HCT116 (cell line): Measurements from ENCODE around the gene PDE6B. TPM values are rescaled to one million over a fixed set of nuclear protein-coding genes. Genes with fewer than 3 reads are reported as not detected.

Experiments
- ATAC-seq: fragments of 200-7000 bp; cut with Tn5 transposase; 2 replicates; pipeline ENCODE4 v1.9.1; 2020; ENCODE audit warnings: mild to moderate bottlenecking, moderate library complexity
- BruUV-seq: library from RNA; stranded (reverse); fragments of 400-500 nt; replicated peaks from 2 replicates; lab custom pipeline; 2021; lab: Mats Ljungman, UMichigan
- CTCF ChIA-PET: fragments of 300-600 bp; sonication (Branson Sonifier 250); formaldehyde crosslinking; loops from one replicate; lab custom pipeline; 2021; ENCODE audit warnings: antibody characterized with exemption; lab: Charles Lee
- POLR2A ChIA-PET: fragments of 300-600, 350-600 bp; sonication (Branson Sonifier 250); formaldehyde crosslinking; loops from one replicate; lab custom pipeline; 2021; ENCODE audit warnings: antibody characterized with exemption; lab: Charles Lee
- RAD21 ChIA-PET, 2 experiments: fragments of 300-600 bp; sonication (Branson Sonifier 250); formaldehyde crosslinking; loops; one replicate each; lab custom pipeline; 2023; ENCODE audit warnings: low total read pairs in 2 of 2; ENCODE audit not compliant: uncharacterized antibody in 2 of 2, unreplicated experiment in 2 of 2, low non-redundant PET in 1 of 2; lab: Charles Lee
- DNase-seq: peaks from one replicate; pipeline ENCODE4 v3.0.0-alpha.2; 2010; ENCODE audit warnings: low read depth, low spot score
- H2AFZ ChIP-seq: fragments of 200-600 bp; shearing (Covaris generic), sonication (generic); 2 replicates; pipeline ENCODE4 v1.6.1; 2017; ENCODE audit warnings: low read depth, mixed run types, mixed read lengths, antibody characterized with exemption, low read length; ENCODE audit not compliant: poor library complexity, severe bottlenecking
- H3K27ac ChIP-seq: 2 replicates; pipeline ENCODE4 v1.5.1; 2012; ENCODE audit warnings: low read depth, low read length
- H3K27me3 ChIP-seq: fragments of 200-600 bp; sonication (generic); 2 replicates; pipeline ENCODE4 v1.6.1; 2016; ENCODE audit warnings: mixed run types, low read length, mixed read lengths; ENCODE audit not compliant: insufficient read depth
- H3K36me3 ChIP-seq, 2 experiments: fragments of 200-500 bp in 1 of 2; fragments of 200-600 bp in 1 of 2; sonication (Bioruptor generic) in 1 of 2; sonication (generic) in 1 of 2; 2 replicates each; pipeline versions ENCODE4 v1.5.1 to v1.6.1; 2014 to 2016; ENCODE audit warnings: low read length in 2 of 2, inconsistent platforms in 1 of 2, mixed read lengths in 1 of 2, mixed run types in 1 of 2; ENCODE audit not compliant: insufficient read depth in 2 of 2, control insufficient read depth in 1 of 2
- H3K4me1 ChIP-seq, 2 experiments: fragments of 200-600 bp in 1 of 2; sonication (generic) in 1 of 2; 2 replicates each; pipeline versions ENCODE4 v1.5.1 to v1.6.1; 2012 to 2017; ENCODE audit warnings: low read length in 2 of 2, inconsistent platforms in 1 of 2, mild to moderate bottlenecking in 1 of 2, mixed read lengths in 1 of 2, mixed run types in 1 of 2, moderate library complexity in 1 of 2; ENCODE audit not compliant: insufficient read depth in 2 of 2, control insufficient read depth in 1 of 2
- H3K4me2 ChIP-seq: fragments of 200-600 bp; sonication (generic); 2 replicates; pipeline ENCODE4 v1.6.1; 2017; ENCODE audit warnings: mixed run types, low read length, mixed read lengths
- H3K4me3 ChIP-seq, 2 experiments: fragments of 200-600 bp in 1 of 2; sonication (generic) in 1 of 2; replicated peaks in 1 of 2; 2 replicates each; pipeline ENCODE4 v1.5.1; 2011 to 2016; ENCODE audit warnings: low read length in 2 of 2, control low read depth in 1 of 2, low read depth in 1 of 2, mild to moderate bottlenecking in 1 of 2, mixed read lengths in 1 of 2, mixed run types in 1 of 2
- H3K79me2 ChIP-seq: fragments of 200-600 bp; sonication (generic); 2 replicates; pipeline ENCODE4 v1.6.1; 2017; ENCODE audit warnings: mild to moderate bottlenecking, mixed run types, low read length, moderate library complexity, mixed read lengths; ENCODE audit not compliant: insufficient read depth
- H3K9ac ChIP-seq: fragments of 200-600 bp; sonication (generic); 2 replicates; pipeline ENCODE4 v1.6.1; 2016; ENCODE audit warnings: low read length, mixed read lengths
- H3K9me2 ChIP-seq: fragments of 200-600 bp; sonication (generic), shearing (Covaris generic); 2 replicates; pipeline ENCODE4 v1.6.1; 2017; ENCODE audit warnings: mixed run types, mild to moderate bottlenecking, moderate library complexity; ENCODE audit not compliant: insufficient read depth
- H3K9me3 ChIP-seq, 2 experiments: fragments of 200-500 bp in 1 of 2; fragments of 200-600 bp in 1 of 2; sonication (Bioruptor generic) in 1 of 2; sonication (generic) in 1 of 2; 2 replicates each; pipeline ENCODE4 v1.6.1; 2014 to 2017; ENCODE audit warnings: low read length in 2 of 2, mixed read lengths in 2 of 2, inconsistent platforms in 1 of 2, low read depth in 1 of 2, mild to moderate bottlenecking in 1 of 2, mixed run types in 1 of 2, moderate library complexity in 1 of 2; ENCODE audit not compliant: control insufficient read depth in 1 of 2, insufficient read depth in 1 of 2
- H4K20me1 ChIP-seq: fragments of 200-600 bp; sonication (generic), shearing (Covaris generic); 2 replicates; pipeline ENCODE4 v1.6.1; 2017; ENCODE audit warnings: mixed run types, mild to moderate bottlenecking, moderate library complexity; ENCODE audit not compliant: insufficient read depth
- CBX3 ChIP-seq: IDR thresholded peaks from 2 replicates; pipeline ENCODE4 v1.6.1; 2012; ENCODE audit warnings: low read depth
- EGR1 ChIP-seq: IDR thresholded peaks from 2 replicates; pipeline ENCODE4 v1.6.1; 2012; ENCODE audit warnings: low read depth
- EZH2 ChIP-seq: fragments of 200-600 bp; sonication (generic); IDR thresholded peaks from 2 replicates; pipeline ENCODE4 v1.6.1; 2017; ENCODE audit warnings: antibody characterized with exemption, mixed run types
- RAD21 ChIP-seq: IDR thresholded peaks from 2 replicates; pipeline ENCODE4 v1.6.1; 2012; ENCODE audit warnings: low read depth, mild to moderate bottlenecking
- SP1 ChIP-seq: IDR thresholded peaks from 2 replicates; pipeline ENCODE4 v1.6.1; 2012; ENCODE audit warnings: low read depth
- TCF7L2 ChIP-seq: IDR thresholded peaks from 2 replicates; pipeline ENCODE4 v1.7.0; 2011; ENCODE audit warnings: borderline replicate concordance, inconsistent platforms; ENCODE audit not compliant: insufficient read depth, insufficient read length; ENCODE audit errors: extremely low read depth
- YY1 ChIP-seq: IDR thresholded peaks from 2 replicates; pipeline ENCODE4 v1.6.1; 2011; ENCODE audit warnings: low read length, low read depth, moderate library complexity, mild to moderate bottlenecking; ENCODE audit not compliant: insufficient replicate concordance; ENCODE audit errors: extremely low read depth
- intact Hi-C: fragments of 100-400 bp; cut with micrococcal nuclease; formaldehyde crosslinking; loops from 2 replicates; pipeline ENCODE4 v1.10.0; 2022
- total RNA-seq: library from RNA; stranded (reverse); gene quantifications from one replicate; pipeline ENCODE4 v1.2.1, GENCODE V29; 2021; ENCODE audit not compliant: unreplicated experiment
- TF ChIP-seq, protein P1 (sequence below): IDR thresholded peaks from 2 replicates; pipeline ENCODE4 v1.6.1; 2011; ENCODE audit warnings: mild to moderate bottlenecking, low read length, moderate library complexity; ENCODE audit not compliant: insufficient replicate concordance; ENCODE audit errors: extremely low read depth
- TF ChIP-seq, protein P2 (sequence below): IDR thresholded peaks from 2 replicates; pipeline ENCODE4 v1.6.1; 2012

The PDE6B gene
- total RNA-seq, 1 experiment from 2014 or later = not detected

DNA sequence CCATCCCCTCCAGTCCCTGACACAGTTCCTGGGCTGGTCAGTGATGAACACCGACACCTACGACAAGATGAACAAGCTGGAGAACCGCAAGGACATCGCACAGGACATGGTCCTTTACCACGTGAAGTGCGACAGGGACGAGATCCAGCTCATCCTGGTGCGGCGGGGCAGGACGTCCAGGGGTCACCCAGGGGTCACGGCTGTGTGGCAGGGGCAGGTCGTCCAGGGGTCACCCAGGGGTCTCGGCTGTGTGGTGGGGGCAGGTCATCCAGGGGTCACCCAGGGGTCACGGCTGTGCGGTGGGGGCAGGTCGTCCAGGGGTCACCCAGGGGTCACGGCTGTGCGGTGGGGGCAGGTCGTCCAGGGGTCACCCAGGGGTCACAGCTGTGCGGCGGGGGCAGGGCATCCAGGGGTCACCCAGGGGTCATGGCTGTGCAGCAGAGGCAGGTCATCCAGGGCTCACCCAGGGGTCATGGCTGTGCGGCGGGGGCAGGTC lies 32.0 kb downstream of the PDE6B start (continued):
- TF ChIP-seq CBX3 (no peak), EGR1 (no peak)
- TF ChIP-seq, protein P1, sequence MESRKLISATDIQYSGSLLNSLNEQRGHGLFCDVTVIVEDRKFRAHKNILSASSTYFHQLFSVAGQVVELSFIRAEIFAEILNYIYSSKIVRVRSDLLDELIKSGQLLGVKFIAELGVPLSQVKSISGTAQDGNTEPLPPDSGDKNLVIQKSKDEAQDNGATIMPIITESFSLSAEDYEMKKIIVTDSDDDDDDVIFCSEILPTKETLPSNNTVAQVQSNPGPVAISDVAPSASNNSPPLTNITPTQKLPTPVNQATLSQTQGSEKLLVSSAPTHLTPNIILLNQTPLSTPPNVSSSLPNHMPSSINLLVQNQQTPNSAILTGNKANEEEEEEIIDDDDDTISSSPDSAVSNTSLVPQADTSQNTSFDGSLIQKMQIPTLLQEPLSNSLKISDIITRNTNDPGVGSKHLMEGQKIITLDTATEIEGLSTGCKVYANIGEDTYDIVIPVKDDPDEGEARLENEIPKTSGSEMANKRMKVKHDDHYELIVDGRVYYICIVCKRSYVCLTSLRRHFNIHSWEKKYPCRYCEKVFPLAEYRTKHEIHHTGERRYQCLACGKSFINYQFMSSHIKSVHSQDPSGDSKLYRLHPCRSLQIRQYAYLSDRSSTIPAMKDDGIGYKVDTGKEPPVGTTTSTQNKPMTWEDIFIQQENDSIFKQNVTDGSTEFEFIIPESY = no peak
- TF ChIP-seq, protein P2, sequence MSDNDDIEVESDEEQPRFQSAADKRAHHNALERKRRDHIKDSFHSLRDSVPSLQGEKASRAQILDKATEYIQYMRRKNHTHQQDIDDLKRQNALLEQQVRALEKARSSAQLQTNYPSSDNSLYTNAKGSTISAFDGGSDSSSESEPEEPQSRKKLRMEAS = no peak

DNA sequence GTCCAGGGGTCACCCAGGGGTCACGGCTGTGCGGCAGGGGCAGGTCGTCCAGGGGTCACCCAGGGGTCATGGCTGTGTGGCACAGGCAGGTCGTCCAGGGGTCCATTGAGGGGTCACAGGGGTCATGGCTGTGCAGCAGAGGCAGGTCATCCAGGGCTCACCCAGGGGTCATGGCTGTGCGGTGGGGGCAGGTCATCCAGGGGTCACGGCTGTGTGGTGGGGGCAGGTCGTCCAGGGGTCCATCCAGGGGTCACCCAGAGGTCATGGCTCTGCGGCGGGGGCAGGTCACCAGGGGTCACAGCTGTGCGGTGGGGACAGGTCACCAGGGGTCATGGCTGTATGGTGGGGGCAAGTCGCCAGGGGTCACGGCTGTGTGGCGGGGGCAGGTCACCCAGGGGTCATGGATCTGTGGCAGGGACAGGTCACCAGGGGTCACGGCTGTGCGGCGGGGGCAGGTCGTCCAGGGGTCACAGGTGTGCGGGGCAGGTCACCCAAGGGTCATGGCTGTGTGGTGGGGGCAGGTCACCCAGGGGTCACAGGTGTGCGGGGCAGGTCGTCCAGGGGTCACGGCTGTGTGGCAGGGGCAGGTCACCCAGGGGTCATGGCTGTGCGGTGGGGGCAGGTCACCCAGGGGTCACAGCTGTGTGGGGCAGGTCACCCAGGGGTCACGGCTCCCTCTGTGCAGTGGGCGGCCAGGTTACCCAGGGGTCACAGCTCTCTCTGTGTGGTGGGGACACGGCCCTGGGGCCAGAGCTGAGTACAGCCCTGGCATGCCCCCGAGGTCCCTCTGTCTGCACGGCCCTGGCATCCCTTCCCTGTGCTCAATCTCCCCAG lies 32.7 kb downstream of the PDE6B start:
- intact Hi-C loops = no loop called here
- no peaks in the 10 kb centered on the region for H3K9me2 ChIP-seq
- no peaks in the 10 kb centered on the region for H3K9me3 ChIP-seq
- TF ChIP-seq TCF7L2 (no peak), EZH2 (no peak), YY1 (no peak), RAD21 (no peak), SP1 (no peak)
- TF ChIP-seq, protein P2 = no peak
- no peak overlapping the region for H3K9ac ChIP-seq
- ATAC-seq = 0 out of 2 replicates have a peak, but pooled peaks have one; percentile 7
- H2AFZ ChIP-seq = no peak overlapping the region
- no peaks in the 10 kb centered on the region for H4K20me1 ChIP-seq
- H3K79me2 ChIP-seq = no peaks in the 10 kb centered on the region
- RAD21 ChIA-PET = no interaction called here
- no peak overlapping the region; the same call in 1 of the 2 replicates for H3K27ac ChIP-seq
- H3K36me3 ChIP-seq = no peaks in the 10 kb centered on the region
- H3K4me1 ChIP-seq = no peaks in the 10 kb centered on the region
- no peak overlapping the region for H3K4me3 ChIP-seq
- H3K4me2 ChIP-seq = no peak overlapping the region
- BruUV-seq = no TSS peak
- CTCF ChIA-PET = no interaction called here
- no peaks in the 10 kb centered on the region for H3K27me3 ChIP-seq
- no peak for DNase-seq
- POLR2A ChIA-PET = no interaction called here
